HG02759 (cell line): ENCODE results near the gene DDC.

Source experiments
- ATAC-seq: cut with Tn5 transposase; IDR thresholded peaks from one replicate; pipeline ENCODE4 v1.9.1; 2021; ENCODE audit warnings: mild to moderate bottlenecking, moderate library complexity; ENCODE audit not compliant: unreplicated experiment

The DDC gene

GRCh38 chr7:50564640-50565558, at the start of gene DDC:
TSS of gene DDC (minus strand) at chr7:50565405. CDS start at chr7:50544085, 21,320 bp downstream.
- ATAC-seq = no peak

GRCh38 chr7:50613473-50613872, 48.3 kb upstream of the DDC start:
- ATAC-seq = no peak

- ATAC-seq = no peak
These were observed 47.5 kb upstream of the DDC start for GRCh38 chr7:50612704-50613103.

GRCh38 chr7:50610521-50611277, 45.5 kb upstream of the DDC start:
- ATAC-seq = no peak

- no peak for ATAC-seq
These were observed 43.1 kb upstream of the DDC start for GRCh38 chr7:50608196-50608906.

GRCh38 chr7:50607524-50608125, 42.4 kb upstream of the DDC start:
- no peak for ATAC-seq

- ATAC-seq = no peak
These were observed 39.9 kb upstream of the DDC start for GRCh38 chr7:50605059-50605458.

GRCh38 chr7:50603287-50603686, 38.1 kb upstream of the DDC start:
- no peak for ATAC-seq

- ATAC-seq = no peak
These were observed 34.2 kb upstream of the DDC start for GRCh38 chr7:50599385-50599784.

- ATAC-seq = no peak
These were observed 33.5 kb upstream of the DDC start for GRCh38 chr7:50598460-50599343.

GRCh38 chr7:50596484-50596883, 31.3 kb upstream of the DDC start:
- no peak for ATAC-seq

- peak; percentile 15 for ATAC-seq
These were observed 30.4 kb upstream of the DDC start for GRCh38 chr7:50595491-50596102.

- ATAC-seq = peak; percentile 39
These were observed 29.7 kb upstream of the DDC start for GRCh38 chr7:50594734-50595485.

- no peak for ATAC-seq
These were observed 28.9 kb upstream of the DDC start for GRCh38 chr7:50594136-50594535.

- ATAC-seq = no peak
These were observed 27.7 kb upstream of the DDC start for GRCh38 chr7:50592940-50593339.

GRCh38 chr7:50591480-50592438, 26.6 kb upstream of the DDC start:
- ATAC-seq = peak; percentile 74

GRCh38 chr7:50591098-50591479, 25.9 kb upstream of the DDC start:
- ATAC-seq = no peak

GRCh38 chr7:50590535-50590934, 25.3 kb upstream of the DDC start:
- ATAC-seq = no peak
